Measurements from ENCODE around the gene MAP7. TPM values are rescaled to one million over a fixed set of nuclear protein-coding genes. Genes with fewer than 3 reads are reported as not detected.

The MAP7 gene
- total RNA-seq, 2 donors from 2014 or later = 19.7 to 28.7 TPM

DNA sequence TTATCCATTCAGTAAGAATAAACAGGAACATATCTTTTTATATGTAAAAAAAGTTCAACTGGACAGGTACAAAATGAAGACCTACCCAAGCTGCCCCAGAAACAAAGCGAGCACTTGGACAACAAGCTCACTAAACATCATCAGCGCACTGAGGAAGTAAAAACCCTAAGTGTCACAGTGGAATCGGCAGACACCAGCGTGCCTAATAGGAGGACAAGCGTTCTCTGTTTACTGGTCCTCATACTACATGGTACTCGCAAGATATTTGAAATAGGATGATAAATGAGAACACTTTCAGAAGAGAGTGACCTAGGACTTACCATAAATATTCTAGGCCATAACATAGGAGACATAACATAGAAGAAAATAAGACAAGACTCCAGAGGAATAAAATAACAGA, 18.2 kb downstream of the MAP7 start:
- peaks cover 11% of the 10 kb centered on the region for H3K4me1 ChIP-seq
- ATAC-seq (no peak), DNase-seq (no peak)
- TF ChIP-seq POLR2A (IDR thresholded peaks at IDR 0.05) = no peak
- TF ChIP-seq, protein P1, sequence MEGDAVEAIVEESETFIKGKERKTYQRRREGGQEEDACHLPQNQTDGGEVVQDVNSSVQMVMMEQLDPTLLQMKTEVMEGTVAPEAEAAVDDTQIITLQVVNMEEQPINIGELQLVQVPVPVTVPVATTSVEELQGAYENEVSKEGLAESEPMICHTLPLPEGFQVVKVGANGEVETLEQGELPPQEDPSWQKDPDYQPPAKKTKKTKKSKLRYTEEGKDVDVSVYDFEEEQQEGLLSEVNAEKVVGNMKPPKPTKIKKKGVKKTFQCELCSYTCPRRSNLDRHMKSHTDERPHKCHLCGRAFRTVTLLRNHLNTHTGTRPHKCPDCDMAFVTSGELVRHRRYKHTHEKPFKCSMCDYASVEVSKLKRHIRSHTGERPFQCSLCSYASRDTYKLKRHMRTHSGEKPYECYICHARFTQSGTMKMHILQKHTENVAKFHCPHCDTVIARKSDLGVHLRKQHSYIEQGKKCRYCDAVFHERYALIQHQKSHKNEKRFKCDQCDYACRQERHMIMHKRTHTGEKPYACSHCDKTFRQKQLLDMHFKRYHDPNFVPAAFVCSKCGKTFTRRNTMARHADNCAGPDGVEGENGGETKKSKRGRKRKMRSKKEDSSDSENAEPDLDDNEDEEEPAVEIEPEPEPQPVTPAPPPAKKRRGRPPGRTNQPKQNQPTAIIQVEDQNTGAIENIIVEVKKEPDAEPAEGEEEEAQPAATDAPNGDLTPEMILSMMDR (IDR thresholded peaks at IDR 0.05) = no peak
- no peak overlapping the region for H3K4me3 ChIP-seq
- no peaks in the 10 kb centered on the region for H3K27me3 ChIP-seq
- H3K27ac ChIP-seq = no peak overlapping the region
- 90 to 97% methylated on average over 6 of the region's 6 CpGs for WGBS, 2 donors
- H3K36me3 ChIP-seq (replicated peaks in 1 of 2; ENCODE audit: insufficient read depth in 1 of 2, low read depth in 2 of 2) = no peaks in the 10 kb centered on the region
- H3K9me3 ChIP-seq = no peaks in the 10 kb centered on the region
- intact Hi-C loops (cut with DNase I) = no loop called here

DNA sequence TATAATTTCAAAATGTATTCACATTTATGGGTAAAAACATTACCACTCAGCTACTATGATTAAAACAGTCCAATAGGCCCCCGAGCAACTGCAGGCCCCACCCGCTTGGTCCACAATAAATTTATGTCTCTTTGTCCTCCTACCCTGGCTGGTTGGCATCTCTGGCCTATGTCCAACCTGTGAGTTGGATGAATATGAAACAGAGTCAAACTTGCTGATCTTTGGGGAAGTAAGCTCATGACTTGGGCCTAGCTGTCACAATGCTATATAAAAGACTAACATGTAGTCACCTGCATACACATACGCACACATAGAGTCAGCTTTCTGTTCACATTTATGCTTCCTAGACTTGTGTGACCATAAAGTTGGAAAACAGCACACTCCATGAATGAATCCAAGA, 20.5 kb downstream of the MAP7 start:
- TF ChIP-seq POLR2A (IDR thresholded peaks at IDR 0.05) = no peak
- TF ChIP-seq, protein P1 (IDR thresholded peaks at IDR 0.05) = no peak
- intact Hi-C loops (cut with DNase I) = no loop called here
- Histone ChIP-seq H3K4me3 (no peak overlapping the region), H3K36me3 (replicated peaks in 1 of 2; ENCODE audit: insufficient read depth in 1 of 2, low read depth in 2 of 2) (no peaks in the 10 kb centered on the region), H3K4me1 (peaks cover 32% of the 10 kb centered on the region), H3K27ac (no peak overlapping the region), H3K27me3 (no peaks in the 10 kb centered on the region), H3K9me3 (no peaks in the 10 kb centered on the region)
- no peak for ATAC-seq
- DNase-seq = no peak
- 95 to 100% methylated on average over 3 of the region's 3 CpGs for WGBS, 2 donors

DNA sequence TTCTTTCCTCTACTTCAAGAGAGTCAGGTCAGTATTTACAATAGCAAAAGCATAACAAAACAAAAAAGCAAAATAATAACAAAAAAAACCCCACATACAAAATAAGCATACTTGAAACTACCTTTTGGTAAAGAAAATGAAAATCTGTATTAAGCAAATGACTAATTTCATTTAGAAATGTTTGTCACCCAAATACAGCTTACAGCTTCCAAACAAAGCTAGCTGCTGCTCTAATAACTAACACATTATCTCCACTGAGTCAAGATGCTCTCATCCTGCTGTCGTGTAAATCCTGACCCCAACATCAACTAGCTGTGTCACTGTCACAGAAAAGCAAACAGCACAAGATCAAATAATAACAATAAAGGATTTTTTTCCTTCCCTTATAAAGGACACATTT, 21.7 kb downstream of the MAP7 start:
- intact Hi-C loops (cut with DNase I) = no loop called here
- DNase-seq = no peak
- no peak overlapping the region for H3K27ac ChIP-seq
- WGBS, 2 donors = 82 to 83% methylated on average over 1 of the region's 1 CpG
- H3K27me3 ChIP-seq = no peaks in the 10 kb centered on the region
- no peak for ATAC-seq
- H3K36me3 ChIP-seq (replicated peaks in 1 of 2; ENCODE audit: insufficient read depth in 1 of 2, low read depth in 2 of 2) = no peaks in the 10 kb centered on the region
- no peak overlapping the region for H3K4me3 ChIP-seq
- peaks cover 38% of the 10 kb centered on the region for H3K4me1 ChIP-seq
- TF ChIP-seq, protein P1 (IDR thresholded peaks at IDR 0.05) = no peak
- no peak for TF ChIP-seq POLR2A (IDR thresholded peaks at IDR 0.05)
- no peaks in the 10 kb centered on the region for H3K9me3 ChIP-seq

DNA sequence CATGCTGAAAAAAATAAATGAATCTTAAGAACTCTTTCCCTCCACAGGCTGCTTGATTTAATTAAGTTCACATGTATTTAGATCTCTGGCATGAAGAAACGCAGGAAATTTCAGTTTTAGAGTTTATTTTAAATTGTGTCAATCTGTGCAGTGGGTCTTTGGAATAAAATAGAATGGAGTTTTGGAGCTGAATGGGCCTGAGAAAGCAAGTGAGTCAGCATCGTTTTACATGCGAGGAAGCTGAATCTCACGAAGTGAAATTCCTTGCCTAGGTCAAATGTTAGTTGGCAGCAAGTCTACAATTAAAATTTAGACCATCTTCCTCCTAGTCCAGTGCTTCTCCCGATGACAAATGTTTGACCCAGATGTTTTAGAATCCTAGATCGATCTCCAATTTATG, 22.4 kb downstream of the MAP7 start:
- DNase-seq (no peak), ATAC-seq (no peak)
- TF ChIP-seq, protein P1 (IDR thresholded peaks at IDR 0.05) = no peak
- TF ChIP-seq POLR2A (IDR thresholded peaks at IDR 0.05) = no peak
- no peaks in the 10 kb centered on the region for H3K27me3 ChIP-seq
- 79% methylated on average over 6 of the region's 6 CpGs for WGBS, 2 donors
- no peak overlapping the region for H3K4me3 ChIP-seq
- intact Hi-C loops (cut with DNase I) = no loop called here
- H3K27ac ChIP-seq = no peak overlapping the region
- peaks cover 34% of the 10 kb centered on the region for H3K4me1 ChIP-seq
- no peaks in the 10 kb centered on the region for H3K36me3 ChIP-seq (replicated peaks in 1 of 2; ENCODE audit: insufficient read depth in 1 of 2, low read depth in 2 of 2)
- H3K9me3 ChIP-seq = no peaks in the 10 kb centered on the region

DNA sequence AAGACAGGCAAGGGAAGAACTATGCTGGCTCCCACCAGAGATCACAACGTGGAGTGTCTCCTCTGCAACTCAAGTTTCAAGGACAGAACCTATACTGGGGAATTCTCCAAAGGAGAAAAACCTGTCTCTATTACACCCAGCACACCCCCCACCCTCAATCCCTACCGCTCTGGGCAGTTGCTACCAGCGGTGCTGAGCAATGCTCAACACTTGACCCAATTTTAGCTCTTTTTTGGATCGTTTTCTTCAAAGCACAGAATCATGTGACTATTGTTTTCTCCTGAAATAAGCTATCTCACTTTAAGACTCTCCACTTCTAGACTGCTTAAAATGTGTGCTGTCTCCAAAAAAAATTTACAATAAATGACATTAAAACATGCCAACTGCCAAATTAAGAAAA, 23.3 kb downstream of the MAP7 start:
- intact Hi-C loops (cut with DNase I) = no loop called here
- ATAC-seq = no peak
- Histone ChIP-seq H3K27ac (no peak overlapping the region), H3K4me1 (peaks cover 34% of the 10 kb centered on the region), H3K4me3 (no peak overlapping the region), H3K27me3 (no peaks in the 10 kb centered on the region), H3K36me3 (replicated peaks in 1 of 2; ENCODE audit: insufficient read depth in 1 of 2, low read depth in 2 of 2) (no peaks in the 10 kb centered on the region), H3K9me3 (no peaks in the 10 kb centered on the region)
- no peak for DNase-seq
- 60 to 63% methylated on average over 3 to 4 of the region's 4 CpGs for WGBS, 2 donors
- TF ChIP-seq, protein P1 (IDR thresholded peaks at IDR 0.05) = no peak
- no peak for TF ChIP-seq POLR2A (IDR thresholded peaks at IDR 0.05)
